Kidney capillary endothelial cell (primary cell): ENCODE measurements around the gene WDFY1.

Source experiments
- DNase-seq: peaks from one replicate; pipeline ENCODE4 v3.0.0-alpha.2; 2018; ENCODE audit warnings: low spot score

WDFY1 gene

DNA sequence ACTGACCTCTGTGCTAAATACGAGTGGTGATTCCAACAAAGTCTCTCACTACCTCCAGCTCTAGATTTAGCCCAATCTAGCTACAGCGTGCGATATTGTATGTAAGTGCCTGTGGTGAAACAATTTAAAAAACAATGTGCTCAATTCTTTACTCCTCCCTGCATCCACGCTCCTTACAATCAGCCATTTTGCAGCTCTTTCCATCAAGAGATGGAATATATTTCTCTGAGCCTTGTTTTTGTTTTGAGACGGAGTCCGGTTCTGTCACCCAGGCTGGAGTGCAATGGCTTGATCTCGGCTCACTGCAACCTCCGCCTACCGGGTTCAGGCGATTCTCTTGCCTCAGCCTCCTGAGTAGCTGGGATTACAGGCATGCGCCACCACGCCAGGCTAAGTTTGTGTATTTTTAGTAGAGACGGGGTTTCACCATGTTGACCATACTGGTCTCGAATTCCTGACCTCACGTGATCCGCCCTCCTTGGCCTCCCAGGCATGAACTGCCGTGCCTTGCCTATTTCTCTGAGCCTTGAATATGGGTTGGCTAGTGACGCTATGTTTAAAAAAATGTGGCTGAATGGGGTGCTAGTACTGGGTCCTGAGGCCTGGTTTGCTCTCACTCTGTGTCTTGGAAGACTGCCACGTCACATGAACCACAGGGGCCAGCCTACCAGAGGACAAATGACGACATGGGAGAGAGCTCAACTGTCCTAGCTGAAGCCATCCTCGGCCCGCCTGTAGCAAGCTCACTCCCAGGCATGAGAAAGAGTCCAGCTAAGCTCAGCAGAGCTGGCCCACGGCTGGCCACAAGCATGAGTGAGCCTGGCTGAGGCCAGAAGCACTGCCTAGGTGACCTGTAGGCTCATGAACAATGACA is 14.8 kb downstream of the WDFY1 start:
- no peak for DNase-seq

DNA sequence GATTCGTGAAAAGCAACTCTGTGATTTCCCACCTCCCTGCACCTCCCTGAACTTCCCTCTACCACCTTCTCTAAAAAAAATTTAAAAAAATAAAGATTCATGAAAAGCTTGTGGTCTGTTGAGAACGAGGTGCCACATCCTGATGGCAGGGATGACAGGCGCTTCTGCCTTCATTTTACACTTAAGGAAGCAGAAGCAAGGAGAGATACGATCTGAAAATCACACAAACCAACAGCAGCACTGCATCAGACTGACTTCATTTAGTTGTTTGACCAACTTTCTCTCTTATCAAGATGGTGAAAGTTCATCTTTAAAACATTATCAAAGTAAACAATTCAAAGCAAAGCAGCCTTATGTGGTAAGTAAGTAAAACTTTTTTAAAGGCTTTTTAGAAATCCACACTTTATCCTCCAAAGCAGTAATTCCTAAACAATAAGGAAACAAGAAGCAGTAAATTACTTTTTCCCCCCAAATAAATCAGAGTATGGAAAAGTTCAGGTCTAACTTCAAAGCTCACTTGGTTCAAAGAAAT is 15.5 kb downstream of the WDFY1 start:
- DNase-seq = no peak

DNA sequence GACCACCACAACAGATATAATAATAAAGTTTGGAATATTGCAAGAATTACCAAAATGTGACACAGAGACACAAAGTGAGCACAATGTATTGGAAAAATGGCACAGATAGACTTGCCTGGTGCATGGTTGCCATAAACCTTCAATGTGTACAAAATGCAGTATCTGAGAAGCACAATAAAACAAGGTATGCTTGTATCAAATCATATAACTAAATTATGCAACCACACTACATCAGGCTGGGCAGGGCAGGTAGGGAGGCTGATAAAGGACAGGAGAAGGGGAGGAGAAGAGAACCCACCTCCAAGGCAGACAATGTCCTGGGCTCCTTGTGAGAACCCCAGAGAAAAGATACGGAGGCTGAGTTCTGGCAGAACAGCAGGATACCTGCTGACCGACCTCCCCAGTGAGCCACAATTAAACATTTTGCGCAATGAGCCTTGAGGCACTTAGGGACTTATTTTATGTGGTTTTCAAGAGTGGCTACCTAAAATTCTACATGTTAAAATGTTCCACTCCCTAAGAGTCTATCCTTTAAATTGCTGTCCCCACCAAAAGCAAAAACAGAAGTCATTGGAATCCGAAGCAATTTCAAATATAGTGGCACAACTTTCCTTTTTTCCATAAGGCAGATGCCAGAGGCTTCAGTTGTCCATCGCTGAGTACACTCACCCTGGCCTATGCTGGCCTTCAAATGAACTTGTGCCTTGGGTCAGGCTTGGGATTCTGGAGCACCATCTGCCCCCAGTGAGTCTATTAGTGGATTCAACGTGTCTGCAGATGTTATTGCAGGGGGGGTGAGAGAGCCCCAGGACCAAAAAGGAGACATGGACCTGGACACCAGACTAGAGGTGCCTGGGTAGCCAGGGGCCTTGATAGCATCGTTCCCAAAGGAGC is 16.8 kb downstream of the WDFY1 start:
- DNase-seq = no peak

DNA sequence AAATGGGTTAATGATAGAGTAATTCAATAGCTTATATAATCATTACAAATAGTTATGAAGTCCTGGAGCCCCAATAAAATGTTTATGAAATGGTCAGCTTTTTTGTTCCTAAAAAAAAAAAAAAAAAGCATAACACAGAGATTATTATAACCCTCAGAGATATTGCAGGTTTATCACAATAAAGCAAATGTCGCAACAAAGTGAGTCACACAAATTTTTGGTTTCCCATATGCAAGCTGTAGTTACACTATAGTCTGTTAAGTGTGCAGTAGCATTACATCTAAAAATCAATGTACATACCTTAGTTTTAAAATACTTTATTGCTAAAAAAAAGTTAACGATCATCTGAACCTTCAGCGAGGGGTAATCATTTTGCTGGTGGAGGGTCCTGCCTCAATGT is 20.0 kb downstream of the WDFY1 start:
- no peak for DNase-seq

DNA sequence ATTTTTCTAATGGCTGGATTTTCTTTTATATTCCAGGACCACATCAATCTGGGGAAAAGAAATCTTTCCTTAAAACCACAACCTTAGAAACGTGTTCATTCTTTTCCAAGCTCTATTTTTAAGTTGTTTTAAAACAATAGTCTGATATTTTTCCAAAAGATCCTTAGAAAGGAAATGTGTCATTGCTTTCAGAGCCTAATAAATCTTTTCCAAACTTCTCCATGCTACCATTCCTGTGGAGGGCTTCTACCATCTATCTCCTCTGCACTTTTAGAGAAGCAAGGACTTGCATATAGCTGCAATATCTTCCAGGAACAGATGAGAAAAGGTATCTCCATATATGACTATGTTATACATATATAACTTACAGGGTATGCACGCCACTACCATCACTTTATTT is 21.2 kb downstream of the WDFY1 start:
- peak; percentile 32 for DNase-seq

DNA sequence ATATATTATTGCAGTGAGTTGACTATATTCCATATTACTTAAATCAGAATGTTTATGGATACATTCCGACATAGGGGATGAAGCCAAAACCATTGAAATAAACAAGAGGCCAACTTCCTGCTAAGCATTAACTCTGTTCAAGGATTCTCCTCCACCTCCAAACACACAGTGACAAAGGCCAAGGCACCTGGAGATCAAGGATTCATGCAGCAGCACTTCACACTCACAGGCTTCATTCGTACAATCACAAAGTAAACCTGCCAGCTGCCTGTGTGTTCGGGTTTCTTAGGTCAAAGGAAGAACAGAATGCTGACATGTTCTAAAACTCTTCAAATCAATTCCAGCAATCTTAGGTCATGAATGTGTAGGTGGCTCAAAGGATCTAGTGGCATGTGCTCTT is 22.8 kb downstream of the WDFY1 start:
- no peak for DNase-seq

DNA sequence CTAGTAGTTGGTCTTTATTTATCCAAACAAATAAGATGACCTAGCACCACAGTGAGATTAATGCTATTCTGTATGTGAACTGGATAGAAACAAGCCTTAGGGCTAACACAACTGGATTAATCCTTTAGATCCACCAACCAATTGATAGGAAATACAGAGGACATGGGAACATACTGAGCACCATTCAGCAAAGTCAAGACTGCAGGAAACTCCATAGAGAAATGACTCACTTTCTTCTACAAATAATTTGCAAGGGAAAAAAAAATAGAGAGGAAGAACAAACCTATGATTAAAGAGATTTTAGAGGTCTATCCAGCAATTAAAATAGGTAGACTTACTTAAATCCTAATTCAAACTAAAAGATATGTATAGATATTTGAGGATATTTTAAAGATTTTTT is 23.9 kb downstream of the WDFY1 start:
- peak; percentile 31 for DNase-seq

DNA sequence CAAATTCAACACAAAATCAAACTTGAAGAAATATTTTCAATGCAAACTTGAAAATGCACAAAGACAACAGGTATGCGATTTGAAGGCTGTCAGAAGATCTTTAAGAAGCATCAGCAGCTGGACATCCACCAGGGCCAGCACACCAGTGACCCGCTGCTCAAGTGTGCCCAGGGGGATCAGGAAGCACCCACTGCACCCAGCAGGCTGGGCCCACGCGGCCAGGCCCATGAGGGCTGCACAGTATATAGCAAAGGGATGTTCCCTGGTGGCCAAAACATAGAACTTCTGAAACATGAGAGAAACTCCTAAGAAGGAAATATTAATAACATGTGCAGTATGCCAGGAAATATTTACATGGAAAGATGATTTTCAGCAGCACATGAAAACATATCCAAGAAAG is 25.0 kb downstream of the WDFY1 start:
- no peak for DNase-seq

DNA sequence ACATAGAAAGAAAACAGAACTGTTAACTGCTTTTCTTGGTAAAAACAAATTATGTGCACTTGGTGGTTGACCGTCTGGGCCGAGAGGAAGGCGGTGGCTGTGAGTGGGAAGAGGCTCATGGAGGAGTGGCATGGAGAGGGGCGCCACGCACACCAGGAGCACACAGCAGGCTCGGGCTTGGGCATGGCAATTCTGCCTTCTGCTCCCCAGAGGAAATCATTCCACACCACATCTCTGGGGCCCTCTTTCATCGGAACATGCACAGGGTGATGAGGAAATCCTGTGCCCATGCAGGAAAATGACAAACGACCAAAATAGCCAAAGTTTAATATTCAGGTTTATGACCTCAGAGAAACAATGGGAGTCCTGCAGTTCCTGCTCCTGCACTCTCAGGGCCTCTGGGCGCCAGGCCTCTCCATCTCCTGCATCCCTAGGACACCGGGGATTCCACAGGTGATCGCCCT is 26.4 kb downstream of the WDFY1 start:
- DNase-seq = peak; percentile 88

DNA sequence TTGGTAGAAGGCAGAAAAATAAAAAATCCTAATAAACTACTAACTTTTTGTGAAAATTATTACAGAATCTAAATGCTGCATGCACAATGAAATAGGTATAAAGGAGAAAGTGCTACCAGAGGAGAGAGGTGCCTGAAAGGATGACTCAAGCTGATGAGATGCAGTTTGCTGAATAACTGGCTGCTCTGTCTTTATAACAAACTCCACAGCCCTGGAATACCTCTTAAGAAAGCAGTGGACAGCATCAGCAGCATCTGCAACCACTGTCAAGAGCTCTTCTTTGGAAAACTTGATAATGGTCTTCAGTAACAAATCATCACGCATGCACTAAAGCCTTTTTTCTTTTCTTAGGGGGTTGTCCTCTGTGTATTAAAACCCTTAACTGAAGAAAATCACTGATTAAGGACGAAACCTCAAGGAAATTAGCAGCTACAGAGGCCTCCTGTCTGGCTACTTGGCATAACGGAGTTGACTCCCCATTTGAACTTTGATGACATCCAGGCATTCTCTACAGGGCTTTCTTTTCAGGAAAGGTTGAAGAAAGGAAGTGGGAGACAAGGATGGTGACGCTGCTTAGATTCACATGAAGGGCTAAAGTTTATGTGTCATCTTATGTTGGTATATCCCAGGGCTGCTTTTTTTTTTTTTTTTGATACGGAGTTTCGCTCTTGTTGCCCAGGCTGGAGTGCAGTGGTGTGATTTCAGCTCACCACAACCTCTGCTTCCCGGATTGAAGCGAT is 28.8 kb downstream of the WDFY1 start:
- peak; percentile 38 for DNase-seq

DNA sequence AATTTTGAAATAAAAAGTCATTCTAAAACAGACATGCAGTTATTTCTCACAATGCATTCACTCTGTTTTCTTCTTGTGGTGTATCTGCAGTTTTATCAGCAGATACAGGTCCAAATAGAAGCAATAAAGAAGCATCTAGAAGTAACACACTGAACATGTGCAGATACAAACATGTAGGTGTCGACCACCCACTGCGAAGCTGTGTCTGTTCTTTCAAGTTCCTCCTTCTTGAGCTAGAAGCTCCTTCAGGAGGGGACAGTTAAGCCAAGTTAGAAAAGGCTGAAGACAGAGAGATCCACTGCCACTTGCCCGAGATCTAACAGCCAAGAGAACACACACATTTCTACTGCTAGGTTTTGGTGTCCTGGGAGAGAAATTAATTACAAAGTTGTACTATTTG is 30.1 kb downstream of the WDFY1 start:
- DNase-seq = no peak

DNA sequence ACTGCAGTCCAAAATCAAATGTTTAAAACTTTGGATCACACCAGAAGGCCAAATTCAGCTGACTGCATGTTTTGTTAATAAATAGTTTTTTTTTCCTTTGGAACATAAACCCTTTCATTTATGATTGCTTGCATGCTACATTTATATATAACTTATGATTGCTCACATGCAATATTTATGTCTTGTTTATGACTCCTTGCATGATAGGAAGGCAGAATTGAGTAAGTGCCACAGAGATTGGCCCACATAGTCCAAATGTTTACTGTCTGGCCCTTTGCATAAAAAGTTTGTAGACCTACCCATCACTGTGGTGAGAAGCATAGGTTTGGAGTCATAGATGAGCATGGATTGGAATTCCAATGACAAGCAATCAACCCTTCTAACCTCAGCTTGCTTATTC is 30.8 kb downstream of the WDFY1 start:
- DNase-seq = no peak

DNA sequence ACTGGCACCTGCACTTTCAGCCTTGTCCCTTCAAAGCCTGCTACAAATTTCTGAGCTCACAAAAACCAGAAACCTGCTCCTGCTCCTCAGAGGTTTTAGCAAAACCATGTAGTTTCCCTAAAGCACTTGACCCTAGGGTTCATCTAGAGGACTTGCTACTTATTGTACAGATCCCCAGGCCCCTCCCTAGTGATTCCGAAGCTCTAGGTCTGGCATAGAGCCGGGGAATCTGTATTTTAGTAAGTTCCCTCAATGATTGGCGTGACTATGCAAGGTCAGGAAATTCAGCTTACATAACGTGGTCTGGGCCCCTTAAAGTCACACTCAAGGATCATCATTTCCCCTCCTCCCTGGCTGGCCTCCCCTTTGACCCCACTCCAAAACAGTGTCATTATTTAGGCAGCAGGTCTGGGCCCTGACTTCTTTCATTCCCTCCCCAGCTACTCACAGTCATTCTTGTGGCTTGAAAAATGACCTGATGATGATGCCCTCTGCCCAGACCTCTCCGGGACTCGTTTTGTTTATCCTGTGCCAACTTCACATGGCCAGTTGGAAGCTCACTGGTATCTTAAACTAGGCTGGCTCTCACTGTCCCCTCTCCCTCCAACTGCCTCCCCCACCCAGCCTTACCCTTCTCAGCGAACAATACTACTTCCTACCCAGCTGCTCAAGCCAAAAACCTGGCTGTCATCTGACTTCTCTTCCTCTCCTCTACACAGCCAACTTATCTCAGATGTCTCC is 36.0 kb downstream of the WDFY1 start:
- DNase-seq = no peak

DNA sequence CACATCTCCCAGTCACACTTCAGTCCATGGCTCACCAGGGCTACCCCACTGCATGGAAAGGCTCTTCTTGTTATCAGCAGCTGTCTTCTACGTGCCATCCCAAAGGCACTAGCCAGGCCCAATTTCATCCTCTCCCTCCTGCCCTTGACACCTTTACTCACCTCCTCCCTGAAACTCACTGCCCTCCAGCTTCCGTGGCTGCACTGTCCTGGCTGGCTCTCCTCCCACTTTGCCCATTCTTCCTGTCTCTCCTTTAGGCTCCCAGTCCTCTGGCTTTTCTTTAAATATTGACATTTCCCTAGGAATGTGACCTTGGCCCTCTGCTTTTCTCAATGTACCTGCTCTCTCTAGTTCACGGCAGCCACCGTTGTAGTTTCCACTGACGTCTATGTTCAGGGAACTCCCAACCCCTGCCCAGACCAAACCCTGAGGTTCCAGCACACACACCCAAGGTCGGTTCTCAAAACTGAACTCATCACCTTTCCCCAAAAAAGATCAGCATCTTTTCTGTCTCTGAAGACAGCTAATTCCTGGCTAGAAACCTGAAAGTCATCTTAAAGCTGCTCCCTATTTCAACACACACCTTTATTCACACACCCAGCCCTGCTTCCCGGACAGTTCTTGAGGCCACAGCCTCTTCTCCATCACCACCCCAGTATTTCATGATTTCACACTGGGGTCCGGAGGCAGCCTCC is 36.7 kb downstream of the WDFY1 start:
- DNase-seq = no peak

DNA sequence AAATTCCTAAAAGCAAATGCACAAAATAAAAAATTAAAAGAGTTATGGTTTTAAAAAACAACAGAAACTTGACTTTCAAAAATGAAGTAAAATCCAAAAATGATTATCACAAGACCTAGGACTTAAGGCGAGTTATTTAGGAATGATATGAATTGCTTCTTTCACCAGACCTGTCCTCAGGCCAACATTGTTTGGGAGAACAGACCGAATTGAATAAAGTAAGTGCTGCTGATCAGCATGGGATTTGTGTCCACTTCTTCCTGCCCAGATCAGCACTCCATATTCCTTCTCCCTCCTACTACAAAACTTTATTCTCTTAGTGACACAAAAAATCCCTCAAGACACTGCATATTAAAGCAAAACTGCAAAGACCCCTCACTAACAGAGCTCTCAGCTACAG is 39.1 kb downstream of the WDFY1 start:
- DNase-seq = no peak

DNA sequence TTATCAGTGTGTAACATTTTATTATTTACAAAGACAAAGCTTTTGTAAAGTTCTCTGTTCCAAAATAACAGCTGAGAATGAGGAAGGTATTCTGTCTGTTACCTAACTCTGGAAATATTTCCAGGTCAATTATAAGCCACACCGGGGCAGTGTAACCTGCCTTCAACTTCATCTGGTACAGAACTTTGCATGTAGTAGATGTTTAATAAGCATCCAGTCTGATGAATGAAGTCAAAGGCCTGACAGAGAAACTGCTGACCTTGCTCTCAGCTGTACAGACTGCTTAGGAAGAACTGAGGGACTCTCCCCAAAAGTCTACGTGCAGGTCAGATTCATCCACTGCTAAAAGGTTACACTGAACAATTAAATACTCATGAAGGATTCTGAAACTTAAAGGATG is 43.3 kb downstream of the WDFY1 start:
- no peak for DNase-seq

DNA sequence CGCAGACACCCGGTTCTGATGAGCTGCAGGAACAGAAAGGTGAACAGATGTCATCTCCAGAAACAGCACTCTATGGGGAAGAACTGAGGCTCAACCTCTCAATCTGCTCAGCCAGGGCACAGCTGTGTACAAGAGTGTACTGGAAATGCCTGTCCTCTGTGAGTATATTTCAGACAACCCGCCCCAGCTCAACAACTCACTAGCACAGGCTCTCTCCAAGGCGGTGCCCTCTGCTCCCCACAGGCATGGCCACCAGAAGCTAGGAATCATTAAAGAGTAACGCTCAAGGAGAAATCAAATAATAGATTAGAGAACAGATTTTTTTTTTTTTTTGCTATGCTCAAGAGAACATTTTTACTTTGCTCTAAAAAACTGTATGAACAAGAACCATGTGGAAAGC is 43.8 kb downstream of the WDFY1 start:
- DNase-seq = no peak

DNA sequence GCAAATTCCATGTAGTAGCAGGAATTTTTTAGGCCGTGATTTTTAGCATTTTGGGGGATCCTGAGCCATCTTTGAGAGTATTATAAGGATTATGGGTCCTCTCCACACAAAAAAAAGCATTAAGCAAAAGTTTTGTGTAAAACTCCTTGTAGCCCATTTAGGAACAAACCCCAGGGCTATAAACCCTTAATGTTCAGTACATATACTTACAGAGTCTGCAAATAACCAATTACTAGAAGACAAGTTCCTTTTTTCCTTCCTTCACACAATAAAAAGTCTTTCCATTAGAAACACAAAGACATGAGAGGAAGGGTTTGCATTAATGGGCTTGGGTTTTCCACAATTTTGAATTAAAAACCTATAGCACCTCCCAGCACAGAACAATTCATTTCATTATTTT is 44.6 kb downstream of the WDFY1 start:
- no peak for DNase-seq

DNA sequence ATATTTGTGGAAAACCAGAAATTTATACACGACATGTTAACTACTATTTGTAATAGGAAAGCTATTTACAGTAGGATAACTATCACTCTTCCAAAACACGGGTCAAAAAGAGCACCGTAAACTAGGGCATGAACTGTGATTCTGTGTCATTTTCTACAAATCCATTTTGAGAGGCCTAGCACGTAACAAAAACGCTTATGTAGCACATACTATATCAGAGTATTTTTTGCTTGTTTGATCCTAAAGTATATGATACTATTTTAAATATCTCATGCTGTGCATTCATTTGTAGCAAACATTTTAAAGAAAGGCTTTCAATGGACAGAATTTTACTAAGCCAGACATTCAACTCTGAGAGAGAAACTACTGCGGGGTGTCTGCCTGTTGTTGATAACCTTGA is 45.1 kb downstream of the WDFY1 start:
- no peak for DNase-seq

DNA sequence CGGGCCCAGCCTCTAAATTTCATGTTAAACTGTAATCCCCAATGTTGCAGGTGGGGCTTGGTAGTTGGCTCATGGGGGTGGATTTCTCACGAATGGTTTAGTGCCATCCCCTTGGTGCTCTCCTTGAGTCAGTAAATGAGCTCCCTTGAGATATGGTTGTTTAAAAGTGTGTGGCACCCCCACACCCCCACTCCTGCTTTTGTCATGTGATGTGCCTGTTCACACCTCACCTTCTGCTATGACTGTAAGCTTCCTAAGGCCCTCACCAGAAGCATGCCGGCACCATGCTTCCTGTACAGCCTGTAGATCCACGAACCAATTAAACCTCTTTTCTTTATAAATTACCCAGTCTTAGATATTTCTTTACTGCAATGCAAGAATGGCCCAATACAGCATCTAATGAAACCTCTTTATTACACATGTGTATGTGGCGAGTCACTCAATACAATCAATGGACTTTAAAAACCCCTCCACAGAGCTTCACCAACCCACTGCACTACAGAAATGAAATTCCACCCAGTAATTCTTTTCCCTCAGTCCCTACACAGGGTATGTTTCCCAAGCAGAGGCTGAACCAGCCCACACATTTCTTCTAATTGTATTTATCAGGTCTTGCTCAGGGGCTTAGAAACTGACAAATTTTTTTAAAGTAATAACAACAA is 47.3 kb downstream of the WDFY1 start:
- DNase-seq = no peak
